ENCODE measurements around the gene AHI1.

DNA sequence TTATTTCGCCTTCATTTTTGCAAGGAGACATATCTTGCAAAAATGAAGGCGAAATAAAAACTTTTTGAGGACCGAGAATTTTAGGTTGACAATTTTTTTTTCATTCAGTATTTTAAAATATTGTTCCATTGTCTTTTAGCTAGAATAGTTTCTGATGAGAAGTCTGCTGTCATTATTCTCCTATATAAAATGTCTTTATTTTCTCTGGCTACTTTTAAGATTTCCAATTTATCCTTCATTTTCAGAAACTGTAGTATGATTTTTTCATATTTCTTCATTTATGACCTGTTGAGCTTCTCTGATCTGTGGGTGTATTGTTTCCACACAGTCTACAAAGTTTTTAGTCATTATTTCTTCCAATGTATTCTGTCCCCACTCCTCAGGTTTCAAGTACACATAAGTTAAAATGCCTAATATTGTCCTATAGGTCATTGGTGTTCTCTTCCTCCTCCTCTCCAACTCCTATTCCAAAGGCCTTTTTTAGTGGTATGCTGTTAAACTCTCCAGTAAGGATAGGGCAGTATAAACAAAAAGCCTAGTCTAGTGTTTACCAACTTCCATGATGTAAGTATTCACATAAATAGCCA is 15.7 kb downstream of the AHI1 start:
- TF ChIP-seq HCFC1 (IDR thresholded peaks at IDR 0.05; ENCODE audit: low read length) = no peak
- TF ChIP-seq, protein P1, sequence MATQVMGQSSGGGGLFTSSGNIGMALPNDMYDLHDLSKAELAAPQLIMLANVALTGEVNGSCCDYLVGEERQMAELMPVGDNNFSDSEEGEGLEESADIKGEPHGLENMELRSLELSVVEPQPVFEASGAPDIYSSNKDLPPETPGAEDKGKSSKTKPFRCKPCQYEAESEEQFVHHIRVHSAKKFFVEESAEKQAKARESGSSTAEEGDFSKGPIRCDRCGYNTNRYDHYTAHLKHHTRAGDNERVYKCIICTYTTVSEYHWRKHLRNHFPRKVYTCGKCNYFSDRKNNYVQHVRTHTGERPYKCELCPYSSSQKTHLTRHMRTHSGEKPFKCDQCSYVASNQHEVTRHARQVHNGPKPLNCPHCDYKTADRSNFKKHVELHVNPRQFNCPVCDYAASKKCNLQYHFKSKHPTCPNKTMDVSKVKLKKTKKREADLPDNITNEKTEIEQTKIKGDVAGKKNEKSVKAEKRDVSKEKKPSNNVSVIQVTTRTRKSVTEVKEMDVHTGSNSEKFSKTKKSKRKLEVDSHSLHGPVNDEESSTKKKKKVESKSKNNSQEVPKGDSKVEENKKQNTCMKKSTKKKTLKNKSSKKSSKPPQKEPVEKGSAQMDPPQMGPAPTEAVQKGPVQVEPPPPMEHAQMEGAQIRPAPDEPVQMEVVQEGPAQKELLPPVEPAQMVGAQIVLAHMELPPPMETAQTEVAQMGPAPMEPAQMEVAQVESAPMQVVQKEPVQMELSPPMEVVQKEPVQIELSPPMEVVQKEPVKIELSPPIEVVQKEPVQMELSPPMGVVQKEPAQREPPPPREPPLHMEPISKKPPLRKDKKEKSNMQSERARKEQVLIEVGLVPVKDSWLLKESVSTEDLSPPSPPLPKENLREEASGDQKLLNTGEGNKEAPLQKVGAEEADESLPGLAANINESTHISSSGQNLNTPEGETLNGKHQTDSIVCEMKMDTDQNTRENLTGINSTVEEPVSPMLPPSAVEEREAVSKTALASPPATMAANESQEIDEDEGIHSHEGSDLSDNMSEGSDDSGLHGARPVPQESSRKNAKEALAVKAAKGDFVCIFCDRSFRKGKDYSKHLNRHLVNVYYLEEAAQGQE (IDR thresholded peaks at IDR 0.05; ENCODE audit: low read depth, low read length) = no peak
- TF ChIP-seq YY1 (IDR thresholded peaks at IDR 0.05; ENCODE audit: low read depth, low read length) = no peak
- TF ChIP-seq, protein P2, sequence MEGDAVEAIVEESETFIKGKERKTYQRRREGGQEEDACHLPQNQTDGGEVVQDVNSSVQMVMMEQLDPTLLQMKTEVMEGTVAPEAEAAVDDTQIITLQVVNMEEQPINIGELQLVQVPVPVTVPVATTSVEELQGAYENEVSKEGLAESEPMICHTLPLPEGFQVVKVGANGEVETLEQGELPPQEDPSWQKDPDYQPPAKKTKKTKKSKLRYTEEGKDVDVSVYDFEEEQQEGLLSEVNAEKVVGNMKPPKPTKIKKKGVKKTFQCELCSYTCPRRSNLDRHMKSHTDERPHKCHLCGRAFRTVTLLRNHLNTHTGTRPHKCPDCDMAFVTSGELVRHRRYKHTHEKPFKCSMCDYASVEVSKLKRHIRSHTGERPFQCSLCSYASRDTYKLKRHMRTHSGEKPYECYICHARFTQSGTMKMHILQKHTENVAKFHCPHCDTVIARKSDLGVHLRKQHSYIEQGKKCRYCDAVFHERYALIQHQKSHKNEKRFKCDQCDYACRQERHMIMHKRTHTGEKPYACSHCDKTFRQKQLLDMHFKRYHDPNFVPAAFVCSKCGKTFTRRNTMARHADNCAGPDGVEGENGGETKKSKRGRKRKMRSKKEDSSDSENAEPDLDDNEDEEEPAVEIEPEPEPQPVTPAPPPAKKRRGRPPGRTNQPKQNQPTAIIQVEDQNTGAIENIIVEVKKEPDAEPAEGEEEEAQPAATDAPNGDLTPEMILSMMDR (IDR thresholded peaks at IDR 0.05 in 2 of 3, conservative IDR thresholded peaks at IDR 0.05 in 1 of 3; ENCODE audit: control insufficient read depth in 2 of 3, extremely low read depth in 1 of 3, insufficient read depth in 1 of 3, low read depth in 3 of 3, low read length in 3 of 3) = no peak
- TF ChIP-seq ATF7 (IDR thresholded peaks at IDR 0.05; ENCODE audit: low read depth) = no peak
- no peak for TF ChIP-seq CEBPB (IDR thresholded peaks at IDR 0.05; ENCODE audit: borderline replicate concordance in 1 of 2, low read depth in 2 of 2, low read length in 2 of 2)
- TF ChIP-seq RCOR1 (conservative IDR thresholded peaks at IDR 0.05; ENCODE audit: low read depth, low read length) = no peak
- no peak for TF ChIP-seq RELA (IDR thresholded peaks at IDR 0.05; ENCODE audit: borderline replicate concordance, partially characterized antibody)
- TF ChIP-seq, protein P3, sequence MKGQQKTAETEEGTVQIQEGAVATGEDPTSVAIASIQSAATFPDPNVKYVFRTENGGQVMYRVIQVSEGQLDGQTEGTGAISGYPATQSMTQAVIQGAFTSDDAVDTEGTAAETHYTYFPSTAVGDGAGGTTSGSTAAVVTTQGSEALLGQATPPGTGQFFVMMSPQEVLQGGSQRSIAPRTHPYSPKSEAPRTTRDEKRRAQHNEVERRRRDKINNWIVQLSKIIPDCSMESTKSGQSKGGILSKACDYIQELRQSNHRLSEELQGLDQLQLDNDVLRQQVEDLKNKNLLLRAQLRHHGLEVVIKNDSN (IDR thresholded peaks at IDR 0.05; ENCODE audit: borderline replicate concordance, extremely low read length, insufficient read depth, low read depth, low read length) = no peak
- no peak for TF ChIP-seq TCF12 (IDR thresholded peaks at IDR 0.05; ENCODE audit: low read depth, low read length)
- no peak for TF ChIP-seq EZH2 (IDR thresholded peaks at IDR 0.05; ENCODE audit: borderline replicate concordance, control insufficient read depth, low read depth, low read length)
- no peak for TF ChIP-seq TARDBP (IDR thresholded peaks at IDR 0.05; ENCODE audit: borderline replicate concordance)
- TF ChIP-seq DPF2 (IDR thresholded peaks at IDR 0.05) = no peak

All from GM12878 (cell line).